H1 (cell line): ENCODE measurements around the gene ADRA2C. TPM values are rescaled to one million over a fixed set of nuclear protein-coding genes. Genes with fewer than 3 reads are reported as not detected.
A peak's percentile ranks its signal among the peaks of the same experiment; 100 is the strongest.

Experiments used
- CTCF ChIA-PET: fragments of 300-600 bp; sonication (Branson Sonifier 250); formaldehyde crosslinking; loops from one replicate; lab custom pipeline; 2021; ENCODE audit not compliant: partially characterized antibody; lab: Charles Lee
- POLR2A ChIA-PET: fragments of 300-600 bp; sonication (Branson Sonifier 250); formaldehyde crosslinking; loops from one replicate; lab custom pipeline; 2021; ENCODE audit warnings: inconsistent platforms; ENCODE audit not compliant: partially characterized antibody; lab: Charles Lee
- DNase-seq, 2 experiments: peaks; one replicate each; pipeline versions ENCODE4 v3.0.0 to v3.0.0-alpha.2; 2010 to 2022; ENCODE audit warnings: low spot score in 2 of 2, low read depth in 1 of 2, mixed read lengths in 1 of 2
- FAIRE-seq: peaks from 2 replicates; lab custom pipeline; 2011; peaks lifted over from hg19 to GRCh38; lab: Jason Lieb, UNC
- H2AFZ ChIP-seq: 2 replicates; pipeline ENCODE4 v1.8.1; 2012; ENCODE audit warnings: low read length, inconsistent platforms
- H2AK5ac ChIP-seq: 2 replicates; pipeline ENCODE4 v1.6.1; 2013; ENCODE audit warnings: low read depth, low read length
- H2BK120ac ChIP-seq: replicated peaks from 2 replicates; pipeline ENCODE3; 2013; ENCODE audit warnings: low read depth, low read length, inconsistent platforms
- H2BK12ac ChIP-seq: 2 replicates; pipeline ENCODE4 v1.6.1; 2013; ENCODE audit warnings: low read depth, low read length
- H2BK15ac ChIP-seq: 2 replicates; pipeline ENCODE4 v1.6.1; 2013; ENCODE audit warnings: low read length
- H2BK20ac ChIP-seq: 2 replicates; pipeline ENCODE4 v1.6.1; 2013; ENCODE audit warnings: low read length
- H2BK5ac ChIP-seq: 2 replicates; pipeline ENCODE4 v1.6.1; 2013; ENCODE audit warnings: low read depth, low read length
- H3K14ac ChIP-seq: 2 replicates; pipeline ENCODE4 v1.6.1; 2013; ENCODE audit warnings: inconsistent platforms; ENCODE audit not compliant: insufficient read length
- H3K18ac ChIP-seq: 2 replicates; pipeline ENCODE4 v1.6.1; 2013; ENCODE audit warnings: low read length; ENCODE audit errors: extremely low read depth
- H3K23ac ChIP-seq: 2 replicates; pipeline ENCODE4 v1.6.1; 2013; ENCODE audit warnings: inconsistent platforms; ENCODE audit not compliant: insufficient read length
- H3K23me2 ChIP-seq: 2 replicates; pipeline ENCODE4 v1.6.1; 2013; ENCODE audit warnings: low read depth, low read length
- H3K27ac ChIP-seq: 2 replicates; pipeline ENCODE4 v1.6.1; 2011; ENCODE audit warnings: low read depth, low read length, inconsistent platforms
- H3K27me3 ChIP-seq, 4 experiments: replicated peaks in 1 of 4; 1 replicate in 1 of 4; 2 replicates in 3 of 4; pipeline versions ENCODE4 v1.6.1 to v1.8.1; 2011 to 2013; ENCODE audit warnings: low read length in 3 of 4, mild to moderate bottlenecking in 3 of 4, inconsistent platforms in 2 of 4, mixed read lengths in 2 of 4, moderate library complexity in 1 of 4; ENCODE audit not compliant: control insufficient read depth in 3 of 4, insufficient read depth in 3 of 4; ENCODE audit errors: extremely low read depth in 1 of 4
- H3K36me3 ChIP-seq, 4 experiments: 2 replicates each; pipeline versions ENCODE4 v1.6.1 to v1.8.1; 2011 to 2013; ENCODE audit warnings: mild to moderate bottlenecking in 4 of 4, low read length in 3 of 4, moderate library complexity in 2 of 4, control low read depth in 1 of 4, inconsistent platforms in 1 of 4; ENCODE audit not compliant: insufficient read depth in 4 of 4, control insufficient read depth in 2 of 4
- H3K4ac ChIP-seq: replicated peaks from 2 replicates; pipeline ENCODE3; 2013; ENCODE audit warnings: low read length, low read depth, mixed read lengths, inconsistent platforms; ENCODE audit not compliant: insufficient read length
- H3K4me1 ChIP-seq, 4 experiments: replicated peaks in 1 of 4; 1 replicate in 1 of 4; 2 replicates in 3 of 4; pipeline versions ENCODE4 v1.6.1 to v1.8.1; 2011 to 2013; ENCODE audit warnings: low read length in 3 of 4, inconsistent platforms in 2 of 4, mixed read lengths in 1 of 4; ENCODE audit not compliant: insufficient read depth in 4 of 4, control insufficient read depth in 3 of 4
- H3K4me2 ChIP-seq, 2 experiments: 2 replicates each; pipeline versions ENCODE4 v1.6.1 to v1.8.1; 2011 to 2013; ENCODE audit warnings: low read depth in 2 of 2, low read length in 2 of 2, control low read depth in 1 of 2, inconsistent platforms in 1 of 2, mild to moderate bottlenecking in 1 of 2; ENCODE audit not compliant: insufficient read depth in 1 of 2
- H3K4me3 ChIP-seq, 4 experiments: fragments of 200-600, 300-600 bp in 1 of 4; sonication (generic), shearing (Covaris generic), sonication (Bioruptor Twin) in 1 of 4; 2 replicates each; pipeline versions ENCODE4 v1.5.1 to v1.8.1; 2011 to 2016; ENCODE audit warnings: low read length in 4 of 4, low read depth in 3 of 4, control low read depth in 2 of 4, inconsistent platforms in 2 of 4, mild to moderate bottlenecking in 2 of 4, mixed read lengths in 1 of 4, moderate library complexity in 1 of 4; ENCODE audit not compliant: insufficient read depth in 2 of 4; ENCODE audit errors: extremely low read depth in 1 of 4
- H3K56ac ChIP-seq: replicated peaks from 2 replicates; pipeline ENCODE3; 2013; ENCODE audit warnings: low read depth, mild to moderate bottlenecking, mixed read lengths, low read length, inconsistent platforms; ENCODE audit not compliant: insufficient read length
- H3K79me1 ChIP-seq: 2 replicates; pipeline ENCODE4 v1.6.1; 2013; ENCODE audit warnings: low read depth, low read length, control low read depth
- H3K79me2 ChIP-seq, 2 experiments: 2 replicates each; pipeline versions ENCODE4 v1.6.1 to v1.8.1; 2012 to 2013; ENCODE audit warnings: low read length in 2 of 2, mild to moderate bottlenecking in 2 of 2, inconsistent platforms in 1 of 2; ENCODE audit not compliant: insufficient read depth in 2 of 2, control insufficient read depth in 1 of 2
- H3K9ac ChIP-seq, 4 experiments: replicated peaks in 1 of 4; 1 replicate in 1 of 4; 2 replicates in 3 of 4; pipeline versions ENCODE4 v1.6.1 to v1.8.1; 2011 to 2013; ENCODE audit warnings: low read depth in 3 of 4, low read length in 3 of 4, control low read depth in 2 of 4, mild to moderate bottlenecking in 2 of 4, moderate library complexity in 2 of 4, inconsistent platforms in 1 of 4; ENCODE audit errors: extremely low read depth in 1 of 4
- H3K9me3 ChIP-seq, 2 experiments: 2 replicates each; pipeline versions ENCODE4 v1.6.1 to v1.8.1; 2012 to 2013; ENCODE audit warnings: mild to moderate bottlenecking in 2 of 2, moderate library complexity in 2 of 2, control low read depth in 1 of 2, inconsistent platforms in 1 of 2, low read depth in 1 of 2, low read length in 1 of 2, mixed read lengths in 1 of 2; ENCODE audit not compliant: insufficient read depth in 2 of 2
- H4K20me1 ChIP-seq, 2 experiments: replicated peaks in 1 of 2; 2 replicates each; pipeline versions ENCODE3 to v1.8.1; 2011 to 2013; ENCODE audit warnings: inconsistent platforms in 2 of 2, low read length in 2 of 2, mild to moderate bottlenecking in 1 of 2; ENCODE audit not compliant: insufficient read depth in 2 of 2, control insufficient read depth in 1 of 2
- H4K5ac ChIP-seq: 2 replicates; pipeline ENCODE4 v1.6.1; 2013; ENCODE audit warnings: low read length, low read depth, mixed read lengths, inconsistent platforms; ENCODE audit not compliant: insufficient read length
- H4K8ac ChIP-seq: 2 replicates; pipeline ENCODE4 v1.8.0; 2013; ENCODE audit warnings: mild to moderate bottlenecking, moderate library complexity, low read length, inconsistent platforms; ENCODE audit not compliant: insufficient read depth; ENCODE audit errors: extremely low read depth
- H4K91ac ChIP-seq: replicated peaks from 2 replicates; pipeline ENCODE3; 2013; ENCODE audit warnings: low read length, mixed read lengths, inconsistent platforms; ENCODE audit not compliant: insufficient read length
- EZH2 ChIP-seq: fragments of 200-600 bp; sonication (generic); IDR thresholded peaks from 2 replicates; pipeline ENCODE4 v1.7.1; 2012; ENCODE audit warnings: low read depth, mild to moderate bottlenecking, moderate library complexity, low read length, inconsistent platforms; ENCODE audit not compliant: severe bottlenecking
- JUND ChIP-seq: IDR thresholded peaks from 2 replicates; pipeline ENCODE4 v1.6.1; 2011; ENCODE audit warnings: mild to moderate bottlenecking, improper control_type of control experiment, low read length
- NRF1 ChIP-seq: IDR thresholded peaks from 2 replicates; pipeline ENCODE4 v1.6.1; 2011; ENCODE audit warnings: mild to moderate bottlenecking, low read depth, low read length, improper control_type of control experiment
- POLR2A ChIP-seq, 2 experiments: IDR thresholded peaks; 1 replicate in 1 of 2; 2 replicates in 1 of 2; pipeline ENCODE4 v1.6.1; 2011; ENCODE audit warnings: low read depth in 2 of 2, low read length in 2 of 2, mild to moderate bottlenecking in 2 of 2; ENCODE audit errors: control extremely low read depth in 1 of 2
- POU5F1 ChIP-seq: IDR thresholded peaks from 2 replicates; pipeline ENCODE4 v1.6.1; 2011; ENCODE audit warnings: low read depth, mild to moderate bottlenecking, low read length, moderate library complexity
- SIN3A ChIP-seq, 2 experiments: IDR thresholded peaks in 1 of 2; conservative IDR thresholded peaks in 1 of 2; 2 replicates each; pipeline ENCODE4 v1.6.1; 2011 to 2012; ENCODE audit warnings: low read length in 2 of 2, improper control_type of control experiment in 1 of 2, low read depth in 1 of 2, mild to moderate bottlenecking in 1 of 2
- TEAD4 ChIP-seq: IDR thresholded peaks from 2 replicates; pipeline ENCODE4 v1.6.1; 2012; ENCODE audit warnings: low read depth, low read length, inconsistent platforms, mixed read lengths
- ZNF274 ChIP-seq: IDR thresholded peaks from 2 replicates; pipeline ENCODE4 v1.7.0; 2012; ENCODE audit warnings: low read length, borderline replicate concordance; ENCODE audit errors: extremely low read depth
- WGBS, 2 experiments: shearing (Covaris generic) in 1 of 2; methylation state at CpG; one replicate each; pipeline versions ENCODE4 v1.1.6 to v1.1.7; 2013 to 2015; ENCODE audit warnings: low lambda C conversion rate in 2 of 2, mixed read lengths in 2 of 2, inconsistent platforms in 1 of 2, low coverage in 1 of 2, missing lambda C conversion rate in 1 of 2; ENCODE audit not compliant: insufficient replicate concordance in 2 of 2, insufficient coverage in 1 of 2, insufficient read length in 1 of 2; ENCODE audit errors: extremely low coverage in 1 of 2, missing lambda C conversion rate in 1 of 2; 5-methylcytosine and 5-hydroxymethylcytosine counted together
- polyA plus RNA-seq, 7 experiments: library from polyadenylated mRNA; depleted of rRNA in 3 of 7; stranded (reverse) in 5 of 7; unstranded in 2 of 7; fragments of >200 nt in 5 of 7; fragments of 200-250 nt in 2 of 7; gene quantifications; 1 replicate in 5 of 7; 2 replicates in 1 of 7; 4 replicates in 1 of 7; pipeline versions ENCODE4 v1.2.1 to v1.2.3, GENCODE V29; 2011 to 2013; ENCODE audit warnings: missing spikeins in 2 of 7, mixed read lengths in 2 of 7
- total RNA-seq: library from RNA; stranded (reverse); fragmentation: NEBNext Ultra II Directional; extraction: Animal tissue kit (Norgen Biotek cat#: 25700); gene quantifications from 2 replicates; pipeline ENCODE4 v1.2.1, GENCODE V29; 2021

The ADRA2C gene
- total and polyA plus RNA-seq, 2 of the 8 experiments (the other 6 are each of a cell fraction or from before 2014, with no cell fraction given) = 14.6 to 14.8 TPM

DNA sequence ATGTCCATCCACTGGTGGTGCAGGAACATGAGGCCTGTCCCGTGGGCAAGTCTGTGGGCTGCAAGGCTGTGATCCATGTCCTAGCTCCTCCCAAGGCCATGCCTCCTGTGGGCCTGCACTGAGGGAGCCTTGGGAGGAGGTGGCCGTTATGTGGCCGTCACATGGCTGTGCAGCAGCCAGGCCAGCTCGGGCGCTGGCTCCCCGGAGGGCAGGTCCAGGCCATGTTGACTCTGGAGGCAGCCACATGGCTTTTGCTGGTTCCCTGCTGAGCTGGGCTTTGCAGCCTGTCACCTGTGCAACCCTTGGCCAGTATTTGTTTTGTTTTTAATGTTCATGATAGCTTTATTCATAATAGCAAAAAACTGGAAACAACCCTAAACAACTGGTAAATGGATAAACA lies 13.3 kb downstream of the ADRA2C start:
- DNase-seq (no peak), FAIRE-seq (no peak)
- Histone ChIP-seq H4K91ac (no peak overlapping the region), H4K20me1 (no peaks in the 10 kb centered on the region), H3K9me3 (peaks cover 0 to 6% of the 10 kb centered on the region in 2 experiments; a peak in 1 of 4 replicates), H3K79me1 (no peaks in the 10 kb centered on the region; the same call in 1 of the 2 replicates), H4K5ac (no peak overlapping the region), H3K56ac (no peak overlapping the region), H2BK120ac (no peak overlapping the region), H2BK12ac (peak overlapping the region; percentile 71; the same call in 1 of the 2 replicates), H2BK15ac (no peak overlapping the region), H2BK5ac (no peak overlapping the region), H3K9ac (no peak overlapping the region), H3K4me2 (no peak overlapping the region), H2AK5ac (no peak overlapping the region), H3K18ac (no peak overlapping the region), H3K4me1 (peaks cover 0 to 9% (median 8%) of the 10 kb centered on the region in 4 experiments; a peak in 5 of 7 replicates), H3K27me3 (no peaks in the 10 kb centered on the region; a peak in 1 of 7 replicates), H3K14ac (no peak overlapping the region), H3K36me3 (no peaks in the 10 kb centered on the region; a peak in 2 of 8 replicates), H3K23me2 (peaks cover 5% of the 10 kb centered on the region; the same call in 1 of the 2 replicates), H2BK20ac (no peak overlapping the region), H3K27ac (no peak overlapping the region), H3K4me3 (no peak overlapping the region), H3K79me2 (no peaks in the 10 kb centered on the region), H2AFZ (no peak overlapping the region), H4K8ac (no peak overlapping the region), H3K23ac (no peak overlapping the region), H3K4ac (no peak overlapping the region)
- 78% methylated on average over 6 of the region's 6 CpGs; no CpG with 5 or more reads in 1 of the 2 experiments for WGBS, 2 experiments
- CTCF ChIA-PET = interaction anchor here (1.1 to 7.3 kb wide), 6 partner anchors 11 to 264 kb away, joined by 4 to 57 read pairs (median 8); no protein-coding TSS in a partner anchor
- POLR2A ChIA-PET = interaction anchor here (0.8 to 1.7 kb wide), 2 partner anchors 10 to 12 kb away, joined by 3 to 4 read pairs; no protein-coding TSS in a partner anchor
- TF ChIP-seq ZNF274 (no peak), JUND (no peak), POU5F1 (no peak), NRF1 (no peak), TEAD4 (no peak), POLR2A (IDR thresholded peaks at IDR 0.05; ENCODE audit: control extremely low read depth in 1 of 2, low read depth in 2 of 2, low read length in 2 of 2) (no peak), SIN3A (conservative IDR thresholded peaks at IDR 0.05 in 1 of 2, IDR thresholded peaks at IDR 0.05 in 1 of 2; ENCODE audit: low read depth in 1 of 2, low read length in 2 of 2) (no peak), EZH2 (no peak)
